IMR-90 (cell line): ENCODE results near the gene PLSCR5. TPM values are rescaled to one million over a fixed set of nuclear protein-coding genes. Genes with fewer than 3 reads are reported as not detected.
A peak's percentile ranks its signal among the peaks of the same experiment; 100 is the strongest.

ENCODE experiments used
- ATAC-seq: fragments of 200-7000 bp; cut with Tn5 transposase; 2 replicates; pipeline ENCODE4 v1.9.1; 2020; ENCODE audit warnings: low read depth, mild to moderate bottlenecking, moderate library complexity
- BruUV-seq: library from RNA; stranded (reverse); fragments of 400-500 nt; replicated peaks from 2 replicates; lab custom pipeline; 2021; lab: Mats Ljungman, UMichigan
- CTCF ChIA-PET: fragments of 300-600 bp; formaldehyde crosslinking; extraction: SDS; loops from one replicate; lab custom pipeline; 2021; ENCODE audit warnings: antibody characterized with exemption; lab: Yijun Ruan, JAX
- POLR2A ChIA-PET: fragments of 300-600 bp; sonication (Branson Sonifier 250); formaldehyde crosslinking; loops from one replicate; lab custom pipeline; 2022; ENCODE audit warnings: antibody characterized with exemption; ENCODE audit not compliant: unreplicated experiment; lab: Charles Lee
- DNase-seq: peaks from one replicate; pipeline ENCODE4 v3.0.0; 2013
- H2AFZ ChIP-seq: replicated peaks from 2 replicates; pipeline ENCODE3; 2013; ENCODE audit warnings: low read length, mild to moderate bottlenecking; ENCODE audit not compliant: poor library complexity
- H2AK5ac ChIP-seq: 2 replicates; pipeline ENCODE4 v1.6.1; 2013; ENCODE audit warnings: low read depth, low read length, inconsistent platforms
- H2AK9ac ChIP-seq: replicated peaks from 2 replicates; pipeline ENCODE3; 2013; ENCODE audit warnings: mild to moderate bottlenecking, low read depth, low read length, moderate library complexity; ENCODE audit not compliant: poor library complexity
- H2BK120ac ChIP-seq: 2 replicates; pipeline ENCODE4 v1.6.1; 2013; ENCODE audit warnings: low read depth, low read length, inconsistent platforms
- H2BK15ac ChIP-seq: 3 replicates; pipeline ENCODE4 v1.6.1; 2013; ENCODE audit warnings: low read depth, low read length, inconsistent platforms
- H2BK20ac ChIP-seq: 2 replicates; pipeline ENCODE4 v1.6.1; 2013; ENCODE audit warnings: low read depth, mild to moderate bottlenecking, inconsistent platforms, low read length, moderate library complexity
- H2BK5ac ChIP-seq: 2 replicates; pipeline ENCODE4 v1.6.1; 2013; ENCODE audit warnings: mild to moderate bottlenecking, low read depth, low read length, inconsistent platforms; ENCODE audit not compliant: poor library complexity, severe bottlenecking
- H3K14ac ChIP-seq: replicated peaks from 2 replicates; pipeline ENCODE4 v1.6.1; 2013; ENCODE audit warnings: low read depth, low read length, inconsistent platforms
- H3K18ac ChIP-seq: 2 replicates; pipeline ENCODE4 v1.6.1; 2013; ENCODE audit warnings: low read depth, low read length, control low read depth
- H3K23ac ChIP-seq: 2 replicates; pipeline ENCODE4 v1.6.1; 2013; ENCODE audit warnings: low read depth, low read length, inconsistent platforms
- H3K27ac ChIP-seq: 2 replicates; pipeline ENCODE4 v1.5.1; 2013; ENCODE audit warnings: mild to moderate bottlenecking, control low read depth, low read length; ENCODE audit not compliant: insufficient read depth
- H3K27me3 ChIP-seq: 2 replicates; pipeline ENCODE4 v1.6.1; 2013; ENCODE audit warnings: low read length; ENCODE audit not compliant: control insufficient read depth, insufficient read depth
- H3K36me3 ChIP-seq: 2 replicates; pipeline ENCODE4 v1.6.1; 2013; ENCODE audit warnings: low read length, mixed read lengths; ENCODE audit not compliant: control insufficient read depth, insufficient read depth
- H3K4ac ChIP-seq: 2 replicates; pipeline ENCODE4 v1.6.1; 2013; ENCODE audit warnings: low read depth, low read length, inconsistent platforms
- H3K4me1 ChIP-seq: 2 replicates; pipeline ENCODE4 v1.6.1; 2013; ENCODE audit warnings: low read length, mixed read lengths; ENCODE audit not compliant: control insufficient read depth, insufficient read depth
- H3K4me2 ChIP-seq: 2 replicates; pipeline ENCODE4 v1.6.1; 2013; ENCODE audit warnings: low read depth, mild to moderate bottlenecking, control low read depth, low read length, moderate library complexity
- H3K4me3 ChIP-seq: 2 replicates; pipeline ENCODE4 v1.5.1; 2013; ENCODE audit warnings: low read depth, mild to moderate bottlenecking, control low read depth, low read length, moderate library complexity; ENCODE audit not compliant: insufficient read depth
- H3K56ac ChIP-seq: 2 replicates; pipeline ENCODE4 v1.6.1; 2013; ENCODE audit warnings: low read length, inconsistent platforms; ENCODE audit not compliant: insufficient read depth; ENCODE audit errors: extremely low read depth
- H3K79me1 ChIP-seq, 2 experiments: 2 replicates each; pipeline ENCODE4 v1.6.1; 2013; ENCODE audit warnings: low read length in 2 of 2, inconsistent platforms in 1 of 2, low read depth in 1 of 2
- H3K9ac ChIP-seq: 2 replicates; pipeline ENCODE4 v1.6.1; 2013; ENCODE audit warnings: low read depth, low read length, control low read depth
- H3K9me1 ChIP-seq: 2 replicates; pipeline ENCODE4 v1.6.1; 2013; ENCODE audit warnings: low read length, inconsistent platforms; ENCODE audit not compliant: insufficient read depth
- H3K9me3 ChIP-seq: 2 replicates; pipeline ENCODE4 v1.6.1; 2013; ENCODE audit warnings: low read length; ENCODE audit not compliant: control insufficient read depth, insufficient read depth
- H4K20me1 ChIP-seq: 2 replicates; pipeline ENCODE4 v1.6.1; 2013; ENCODE audit warnings: low read length, inconsistent platforms; ENCODE audit not compliant: insufficient read depth
- H4K5ac ChIP-seq: 2 replicates; pipeline ENCODE4 v1.6.1; 2013; ENCODE audit warnings: mild to moderate bottlenecking, low read depth, low read length, control low read depth
- H4K8ac ChIP-seq, 2 experiments: 2 replicates each; pipeline ENCODE4 v1.6.1; 2013; ENCODE audit warnings: low read depth in 2 of 2, low read length in 2 of 2, control low read depth in 1 of 2, inconsistent platforms in 1 of 2
- H4K91ac ChIP-seq: 2 replicates; pipeline ENCODE4 v1.6.1; 2013; ENCODE audit warnings: low read depth, low read length, inconsistent platforms; ENCODE audit not compliant: insufficient read depth
- BHLHE40 ChIP-seq: fragments of 150-350 bp; IDR thresholded peaks from 2 replicates; pipeline ENCODE4 v1.6.1; 2016; ENCODE audit warnings: mild to moderate bottlenecking, low read depth, low read length
- CEBPB ChIP-seq: IDR thresholded peaks from 2 replicates; pipeline ENCODE4 v1.6.1; 2012; ENCODE audit warnings: low read depth, low read length, improper control_type of control experiment
- CHD1 ChIP-seq: IDR thresholded peaks from 2 replicates; pipeline ENCODE4 v1.6.1; 2012; ENCODE audit warnings: low read depth, low read length, improper control_type of control experiment
- CTCF ChIP-seq: conservative IDR thresholded peaks from 2 replicates; pipeline ENCODE4 v1.5.1; 2012; ENCODE audit warnings: mild to moderate bottlenecking, low read depth, low read length, improper control_type of control experiment
- FOS ChIP-seq: fragments of 150-350 bp; IDR thresholded peaks from 2 replicates; pipeline ENCODE4 v1.6.1; 2016; ENCODE audit warnings: low read depth, low read length
- MAFK ChIP-seq: IDR thresholded peaks from 2 replicates; pipeline ENCODE4 v1.6.1; 2012; ENCODE audit warnings: low read depth, low read length, improper control_type of control experiment
- MAZ ChIP-seq: IDR thresholded peaks from 2 replicates; pipeline ENCODE4 v1.6.1; 2012; ENCODE audit warnings: low read depth, mild to moderate bottlenecking, low read length, improper control_type of control experiment, moderate library complexity, borderline replicate concordance
- POLR2A ChIP-seq: IDR thresholded peaks from 2 replicates; pipeline ENCODE4 v1.6.1; 2012; ENCODE audit warnings: mild to moderate bottlenecking, low read depth, low read length
- RAD21 ChIP-seq: IDR thresholded peaks from 2 replicates; pipeline ENCODE4 v1.6.1; 2012; ENCODE audit warnings: low read length, improper control_type of control experiment
- RCOR1 ChIP-seq: IDR thresholded peaks from 2 replicates; pipeline ENCODE4 v1.6.1; 2012; ENCODE audit warnings: mild to moderate bottlenecking, low read length, improper control_type of control experiment; ENCODE audit not compliant: insufficient replicate concordance
- RFX5 ChIP-seq: IDR thresholded peaks from 2 replicates; pipeline ENCODE4 v1.8.0; 2012; ENCODE audit warnings: low read depth, mild to moderate bottlenecking, low read length, moderate library complexity
- USF2 ChIP-seq: fragments of 150-350 bp; IDR thresholded peaks from 2 replicates; pipeline ENCODE4 v1.6.1; 2017; ENCODE audit warnings: mild to moderate bottlenecking, antibody characterized with exemption, low read length, low read depth
- WGBS, 2 experiments: methylation state at CpG; one replicate each; pipeline versions ENCODE4 v1.1.5 to v1.1.7; 2013; ENCODE audit warnings: missing lambda C conversion rate in 2 of 2; ENCODE audit not compliant: insufficient read length in 1 of 2; ENCODE audit errors: extremely low coverage in 2 of 2; 5-methylcytosine and 5-hydroxymethylcytosine counted together
- dilution Hi-C: fragments of 300-500 bp; cut with HindIII; formaldehyde crosslinking; loops from one replicate; pipeline ENCODE4 v1.14.3; 2018; ENCODE audit warnings: low sequenced_read_pairs; ENCODE audit not compliant: unreplicated experiment
- in situ Hi-C: fragments of 300-500 bp; cut with MboI; formaldehyde crosslinking; loops from 3 replicates; pipeline ENCODE4 v1.14.3; 2019; ENCODE audit warnings: low sequenced_read_pairs, inconsistent platforms, mixed read lengths
- intact Hi-C: fragments of 100-400 bp; cut with micrococcal nuclease; formaldehyde crosslinking; loops from 2 replicates; pipeline ENCODE4 v1.10.0; 2022
- polyA plus RNA-seq, 3 experiments: library from polyadenylated mRNA; depleted of rRNA; stranded (reverse); fragments of >200 nt; gene quantifications; 2 replicates each; pipeline ENCODE4 v1.2.3, GENCODE V29; 2012; ENCODE audit warnings: low replicate concordance in 1 of 3
- total RNA-seq: library from RNA; depleted of rRNA; stranded (reverse); fragments of >200 nt; gene quantifications from 2 replicates; pipeline ENCODE4 v1.2.3, GENCODE V29; 2012
- TF ChIP-seq, protein P1 (sequence below): fragments of 150-350 bp; IDR thresholded peaks from 2 replicates; pipeline ENCODE4 v1.6.1; 2016; ENCODE audit warnings: low read depth, mild to moderate bottlenecking, low read length, moderate library complexity, borderline replicate concordance

The PLSCR5 gene
- total and polyA plus RNA-seq, 2 of the 4 experiments (the other 2 are of a cell fraction), result not detected

GRCh38 chr3:146544002-146544928 is 60.9 kb downstream of the PLSCR5 start, which contains the start of gene PLSCR1:
PLSCR1 (minus strand) TSS chr3:146544607; CDS start chr3:146536552, 8,055 bp downstream.
- H3K14ac ChIP-seq, result peak within 1 kb of the TSS; percentile 76
- H3K9ac ChIP-seq, result peak within 1 kb of the TSS; percentile 90
- CTCF ChIA-PET, result interaction anchor here (0.9 to 1.3 kb wide), 3 partner anchors 11 to 217 kb away, joined by 3 to 4 read pairs (median 4); no protein-coding TSS in a partner anchor
- no peaks in the 10 kb centered on the region for H4K20me1 ChIP-seq
- peak within 1 kb of the TSS; percentile 42 for H2BK20ac ChIP-seq
- peaks cover 1% of the 10 kb centered on the region; the same call in 1 of the 2 replicates for H3K36me3 ChIP-seq
- no TSS peak for BruUV-seq
- DNase-seq (peak; percentile 93), ATAC-seq (peak; percentile 97)
- peak within 1 kb of the TSS; percentile 79 for H4K5ac ChIP-seq
- peak within 1 kb of the TSS; percentile 91 for H2AFZ ChIP-seq
- intact Hi-C loops (loop anchor here (1.0 kb wide), 1 partner anchor 75 kb away; the partner anchor contains the start of gene PLSCR2), in situ Hi-C loops (no loop called here), dilution Hi-C loops (no loop called here)
- peaks cover 9 to 30% of the 10 kb centered on the region in 2 experiments for H3K79me1 ChIP-seq
- H3K23ac ChIP-seq, result peak within 1 kb of the TSS; percentile 69
- peak within 1 kb of the TSS; percentile 86 for H3K18ac ChIP-seq
- peak within 1 kb of the TSS; percentile 91 for H3K4me2 ChIP-seq
- peak within 1 kb of the TSS; percentile 68 for H4K91ac ChIP-seq
- no peak within 1 kb of the TSS for H2BK15ac ChIP-seq
- WGBS, 2 experiments, result 0% methylated on average over 14 of the region's 51 CpGs; no CpG with 5 or more reads in 1 of the 2 experiments
- H2AK9ac ChIP-seq, result no peak within 1 kb of the TSS
- H3K4ac ChIP-seq, result peak within 1 kb of the TSS; percentile 75
- H3K9me1 ChIP-seq, result peaks cover 5% of the 10 kb centered on the region
- peak within 1 kb of the TSS; percentile 89 for H3K27ac ChIP-seq
- H2BK5ac ChIP-seq, result peak within 1 kb of the TSS; percentile 68
- peak within 1 kb of the TSS; percentile 95 for H3K4me3 ChIP-seq
- peak within 1 kb of the TSS; percentile 18 to 86; a peak in 3 of 4 replicates for H4K8ac ChIP-seq
- POLR2A ChIA-PET, result interaction anchor here (0.8 kb wide), 1 partner anchor 37 kb away, joined by 3 read pairs; no protein-coding TSS in a partner anchor
- H3K56ac ChIP-seq, result peak within 1 kb of the TSS; percentile 81
- no peaks in the 10 kb centered on the region for H3K27me3 ChIP-seq
- peaks cover 7% of the 10 kb centered on the region; the same call in 1 of the 2 replicates for H3K4me1 ChIP-seq
- H2AK5ac ChIP-seq, result 0 out of 2 replicates have a peak within 1 kb of the TSS, but pooled peaks have one; percentile 5
- peak within 1 kb of the TSS; percentile 81 for H2BK120ac ChIP-seq
- no peaks in the 10 kb centered on the region for H3K9me3 ChIP-seq
- peak; percentile 74 for TF ChIP-seq POLR2A
- TF ChIP-seq CHD1, result no peak
- TF ChIP-seq CTCF, result no peak
- no peak for TF ChIP-seq BHLHE40
- TF ChIP-seq, protein P1, sequence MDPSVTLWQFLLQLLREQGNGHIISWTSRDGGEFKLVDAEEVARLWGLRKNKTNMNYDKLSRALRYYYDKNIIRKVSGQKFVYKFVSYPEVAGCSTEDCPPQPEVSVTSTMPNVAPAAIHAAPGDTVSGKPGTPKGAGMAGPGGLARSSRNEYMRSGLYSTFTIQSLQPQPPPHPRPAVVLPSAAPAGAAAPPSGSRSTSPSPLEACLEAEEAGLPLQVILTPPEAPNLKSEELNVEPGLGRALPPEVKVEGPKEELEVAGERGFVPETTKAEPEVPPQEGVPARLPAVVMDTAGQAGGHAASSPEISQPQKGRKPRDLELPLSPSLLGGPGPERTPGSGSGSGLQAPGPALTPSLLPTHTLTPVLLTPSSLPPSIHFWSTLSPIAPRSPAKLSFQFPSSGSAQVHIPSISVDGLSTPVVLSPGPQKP, result no peak
- TF ChIP-seq CEBPB, result peak; percentile 11; the same call in 1 of the 2 replicates
- TF ChIP-seq MAFK, result no peak
- TF ChIP-seq RFX5, result no peak
- no peak for TF ChIP-seq RAD21
- TF ChIP-seq MAZ, result 0 out of 2 replicates have a peak, but pooled peaks have one; percentile 61
- TF ChIP-seq RCOR1, result no peak
- no peak for TF ChIP-seq USF2
- TF ChIP-seq FOS, result no peak
